HEK293 (cell line): ENCODE data around the gene UPK3A.

Experiments
- YY1 ChIP-seq: fragments of 450-650 bp; formaldehyde crosslinking; IDR thresholded peaks from 2 replicates; pipeline ENCODE4 v1.5.1; 2018; ENCODE audit warnings: missing biosample characterization, missing genetic modification characterization
- ZBTB49 ChIP-seq: fragments of 450-650 bp; formaldehyde crosslinking; IDR thresholded peaks from 2 replicates; pipeline ENCODE4 v1.5.1; 2016; ENCODE audit warnings: missing biosample characterization, missing genetic modification characterization, low read depth
- ZNF24 ChIP-seq: fragments of 450-650 bp; formaldehyde crosslinking; IDR thresholded peaks from 2 replicates; pipeline ENCODE4 v1.5.1; 2016; ENCODE audit warnings: missing biosample characterization, missing genetic modification characterization

GRCh38 chr22:45308391-45308956, 23.7 kb downstream of the UPK3A start:
- TF ChIP-seq YY1 (tag by site-specific recombination) (no peak), ZBTB49 (no peak), ZNF24 (tag by site-specific recombination) (no peak)
